Activated CD4-positive, alpha-beta memory T cell treated with anti-CD3 and anti-CD28 coated beads for 36 hours (primary cell): ENCODE measurements around the gene TKT. TPM values are rescaled to one million over a fixed set of nuclear protein-coding genes. Genes with fewer than 3 reads are reported as not detected.

ENCODE experiments used
- CTCF ChIA-PET: fragments of 350-600 bp; sonication (Branson Sonifier 250); formaldehyde crosslinking; loops from one replicate; lab custom pipeline; 2021; ENCODE audit warnings: antibody characterized with exemption, inconsistent platforms; lab: Charles Lee
- POLR2A ChIA-PET: fragments of 350-600 bp; sonication (Branson Sonifier 250); formaldehyde crosslinking; loops from one replicate; lab custom pipeline; 2021; ENCODE audit warnings: antibody characterized with exemption; lab: Charles Lee
- DNase-seq: peaks from one replicate; pipeline ENCODE4 v3.0.0-alpha.2; 2020
- H3K27ac Mint-ChIP-seq: one replicate; pipeline ENCODE4 v1.8.0; 2021; ENCODE audit warnings: mixed read lengths
- H3K27me3 Mint-ChIP-seq: one replicate; pipeline ENCODE4 v1.8.0; 2021; ENCODE audit warnings: mixed read lengths
- H3K36me3 Mint-ChIP-seq: one replicate; pipeline ENCODE4 v1.8.0; 2021; ENCODE audit warnings: mixed read lengths
- H3K4me1 Mint-ChIP-seq: one replicate; pipeline ENCODE4 v1.8.0; 2021; ENCODE audit warnings: low read depth, mixed read lengths
- H3K4me3 Mint-ChIP-seq: one replicate; pipeline ENCODE4 v1.8.0; 2021; ENCODE audit warnings: mild to moderate bottlenecking, mixed read lengths
- H3K9me3 Mint-ChIP-seq: one replicate; pipeline ENCODE4 v1.8.0; 2021; ENCODE audit warnings: mixed read lengths
- intact Hi-C: fragments of 100-400 bp; cut with micrococcal nuclease; formaldehyde crosslinking; loops from one replicate; pipeline ENCODE4 v1.15.1; 2023
- total RNA-seq, 2 experiments: library from RNA; stranded (reverse); gene quantifications; one replicate each; pipeline ENCODE4 v1.2.3, GENCODE V29; 2021

TKT gene
- total RNA-seq, 2 experiments from 2014 or later = 252 to 254 TPM

- intact Hi-C loops = no loop called here
- Mint-ChIP-seq H3K27me3 (no peaks in the 10 kb centered on the region), H3K9me3 (no peaks in the 10 kb centered on the region), H3K4me1 (no peaks in the 10 kb centered on the region), H3K4me3 (no peak overlapping the region), H3K36me3 (peaks cover 11% of the 10 kb centered on the region), H3K27ac (no peak overlapping the region)
- DNase-seq = no peak
- CTCF ChIA-PET = no interaction called here
- POLR2A ChIA-PET = interaction anchor here (0.6 kb wide), 1 partner anchor 36 kb away, joined by 3 read pairs; no protein-coding TSS in a partner anchor
Measured at GRCh38 chr3:53181024-53181371, 74.8 kb downstream of the TKT start.

DNA sequence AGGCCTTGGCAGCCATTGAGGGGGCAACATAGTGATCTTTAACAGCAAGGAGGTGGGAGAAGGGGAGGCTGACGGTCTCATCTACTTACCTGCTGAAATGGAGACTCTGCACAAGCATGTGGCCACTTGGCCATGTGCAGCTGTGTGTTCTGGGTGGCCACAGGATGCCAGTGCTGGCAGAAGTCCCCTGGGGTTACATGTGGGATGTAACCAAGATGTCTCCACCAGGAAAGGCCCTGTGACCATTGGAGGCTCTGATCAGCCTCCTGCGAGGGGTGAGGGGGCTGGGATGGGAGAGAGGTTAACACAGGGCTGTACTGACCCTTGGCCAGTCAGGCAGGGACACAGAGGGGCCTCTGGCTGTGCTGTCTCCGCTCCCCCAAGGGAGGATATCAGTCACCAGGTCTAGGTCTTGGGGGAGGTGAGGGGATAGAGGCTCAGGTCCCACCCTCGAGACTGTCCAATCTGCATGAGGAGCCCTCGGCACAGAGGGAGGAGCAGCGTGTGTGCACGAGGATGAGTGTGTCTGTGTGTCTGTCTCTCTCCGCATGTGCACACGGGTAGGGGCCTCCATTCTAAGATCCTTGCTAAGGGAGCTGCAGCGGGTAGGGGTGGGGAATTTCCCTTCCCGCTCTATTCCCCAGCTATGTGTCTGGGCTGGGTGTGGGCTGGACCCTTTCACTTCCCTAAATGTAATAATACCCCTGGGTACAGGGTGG lies 75.4 kb downstream of the TKT start:
- Mint-ChIP-seq H3K4me3 (no peak overlapping the region), H3K4me1 (no peaks in the 10 kb centered on the region), H3K27me3 (no peaks in the 10 kb centered on the region), H3K36me3 (peaks cover 8% of the 10 kb centered on the region), H3K27ac (no peak overlapping the region), H3K9me3 (no peaks in the 10 kb centered on the region)
- ChIA-PET CTCF (no interaction called here), POLR2A (interaction anchor here (0.6 kb wide), 1 partner anchor 37 kb away, joined by 3 read pairs; no protein-coding TSS in a partner anchor)
- DNase-seq = no peak
- intact Hi-C loops = no loop called here

DNA sequence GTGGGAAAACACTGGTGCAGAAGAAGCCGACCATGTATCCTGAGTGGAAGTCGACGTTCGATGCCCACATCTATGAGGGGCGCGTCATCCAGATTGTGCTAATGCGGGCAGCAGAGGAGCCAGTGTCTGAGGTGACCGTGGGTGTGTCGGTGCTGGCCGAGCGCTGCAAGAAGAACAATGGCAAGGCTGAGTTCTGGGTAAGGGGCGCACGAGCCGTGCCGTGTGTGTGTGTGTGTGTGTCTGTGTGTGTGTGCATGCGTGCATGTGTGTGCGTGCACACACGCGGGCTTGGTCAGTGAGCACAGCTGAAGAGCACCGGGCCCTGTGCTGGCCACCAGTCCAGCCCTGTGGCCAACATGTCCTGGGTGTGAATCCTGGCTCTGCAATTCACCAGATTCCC lies 76.2 kb downstream of the TKT start:
- CTCF ChIA-PET = no interaction called here
- Mint-ChIP-seq H3K27ac (no peak overlapping the region), H3K4me3 (no peak overlapping the region)

GRCh38 chr3:53178246-53178645 lies 77.6 kb downstream of the TKT start:
- CTCF ChIA-PET = no interaction called here
- Mint-ChIP-seq H3K4me3 (no peak overlapping the region), H3K27me3 (no peaks in the 10 kb centered on the region), H3K36me3 (peaks cover 10% of the 10 kb centered on the region), H3K9me3 (no peaks in the 10 kb centered on the region), H3K27ac (no peak overlapping the region), H3K4me1 (no peaks in the 10 kb centered on the region)
- intact Hi-C loops = no loop called here
- no peak for DNase-seq
- POLR2A ChIA-PET = no interaction called here

More for the DNA sequence above, 76.2 kb downstream of the TKT start:
- DNase-seq = no peak
- intact Hi-C loops = no loop called here
- Mint-ChIP-seq H3K27me3 (no peaks in the 10 kb centered on the region), H3K9me3 (no peaks in the 10 kb centered on the region), H3K4me1 (no peaks in the 10 kb centered on the region), H3K36me3 (peaks cover 8% of the 10 kb centered on the region)
- POLR2A ChIA-PET = no interaction called here

DNA sequence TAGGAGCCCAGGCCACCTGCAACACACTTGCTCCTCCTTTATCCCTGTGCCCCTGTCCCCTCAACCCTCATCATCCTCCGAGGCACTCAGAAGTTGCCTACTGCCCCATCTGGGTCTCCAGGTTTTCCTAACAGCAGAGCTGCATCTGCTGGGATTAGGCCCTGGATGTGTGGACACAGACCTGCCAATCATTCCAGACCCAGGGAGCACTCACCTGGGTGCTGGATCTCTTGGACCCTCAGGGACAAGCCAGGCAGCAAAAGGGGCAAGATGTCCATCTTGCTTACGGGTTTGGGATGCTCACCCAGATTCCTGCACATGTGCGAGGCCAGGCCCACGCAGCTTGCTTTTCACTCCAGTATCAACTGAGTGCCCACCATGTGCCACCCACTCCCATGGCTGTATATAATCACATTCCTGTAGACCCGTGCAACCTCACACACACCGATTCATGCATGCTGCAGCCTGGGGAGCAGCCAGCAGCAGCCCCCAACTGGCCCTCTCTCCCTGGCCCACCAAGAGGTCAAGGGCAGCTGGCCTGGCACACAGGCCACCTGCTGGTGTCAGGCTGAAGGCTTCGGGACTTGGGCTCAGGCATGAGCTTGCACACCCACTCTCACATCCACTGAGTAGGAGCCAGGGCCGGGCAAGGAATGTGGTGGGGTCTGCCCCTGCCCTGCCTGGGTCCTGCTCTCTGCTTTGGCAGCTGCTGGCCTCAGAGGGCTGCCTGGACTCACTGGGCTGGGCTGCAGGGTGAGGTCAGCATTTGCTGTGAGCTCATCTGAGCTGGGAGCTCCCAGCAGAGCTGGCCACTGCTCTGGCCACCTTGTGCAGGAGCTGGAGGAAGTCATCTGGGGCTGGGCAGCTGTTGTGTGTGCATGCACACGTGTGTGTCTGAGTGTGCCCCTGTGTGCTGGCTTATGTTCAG lies 79.9 kb downstream of the TKT start:
- POLR2A ChIA-PET = no interaction called here
- no peak overlapping the region for H3K27ac Mint-ChIP-seq
- H3K36me3 Mint-ChIP-seq = peaks cover 5% of the 10 kb centered on the region
- DNase-seq = no peak
- no peak overlapping the region for H3K4me3 Mint-ChIP-seq
- H3K4me1 Mint-ChIP-seq = no peaks in the 10 kb centered on the region
- CTCF ChIA-PET = interaction anchor here (1.0 kb wide), 1 partner anchor 20 kb away, joined by 3 read pairs; no protein-coding TSS in a partner anchor
- H3K9me3 Mint-ChIP-seq = no peaks in the 10 kb centered on the region
- H3K27me3 Mint-ChIP-seq = no peaks in the 10 kb centered on the region
- intact Hi-C loops = no loop called here

Other genes with a start within 250 kb of the TKT start
- gene SFMBT1, start 209.9 kb downstream of the TKT start, total RNA-seq = 10 to 100 TPM; 22.1 to 22.8 TPM
- 10 to 100 TPM; 35.0 to 38.2 TPM for gene RFT1, start 125.6 kb downstream of the TKT start, total RNA-seq
- 10 to 100 TPM; 23.8 to 25.9 TPM for gene PRKCD, start 94.8 kb downstream of the TKT start, total RNA-seq
- 10 to 100 TPM; 32.0 to 32.7 TPM for gene DCP1A, start 91.5 kb upstream of the TKT start, total RNA-seq
- under 1 TPM; 0.24 to 0.53 TPM for gene CACNA1D, start 238.6 kb upstream of the TKT start, total RNA-seq